Measurements from ENCODE around the gene GIMAP8. TPM values are rescaled to one million over a fixed set of nuclear protein-coding genes. Genes with fewer than 3 reads are reported as not detected.

The GIMAP8 gene
- polyA plus RNA-seq, 1 of the 3 experiments (the other 2 are of a cell fraction) = not detected

DNA sequence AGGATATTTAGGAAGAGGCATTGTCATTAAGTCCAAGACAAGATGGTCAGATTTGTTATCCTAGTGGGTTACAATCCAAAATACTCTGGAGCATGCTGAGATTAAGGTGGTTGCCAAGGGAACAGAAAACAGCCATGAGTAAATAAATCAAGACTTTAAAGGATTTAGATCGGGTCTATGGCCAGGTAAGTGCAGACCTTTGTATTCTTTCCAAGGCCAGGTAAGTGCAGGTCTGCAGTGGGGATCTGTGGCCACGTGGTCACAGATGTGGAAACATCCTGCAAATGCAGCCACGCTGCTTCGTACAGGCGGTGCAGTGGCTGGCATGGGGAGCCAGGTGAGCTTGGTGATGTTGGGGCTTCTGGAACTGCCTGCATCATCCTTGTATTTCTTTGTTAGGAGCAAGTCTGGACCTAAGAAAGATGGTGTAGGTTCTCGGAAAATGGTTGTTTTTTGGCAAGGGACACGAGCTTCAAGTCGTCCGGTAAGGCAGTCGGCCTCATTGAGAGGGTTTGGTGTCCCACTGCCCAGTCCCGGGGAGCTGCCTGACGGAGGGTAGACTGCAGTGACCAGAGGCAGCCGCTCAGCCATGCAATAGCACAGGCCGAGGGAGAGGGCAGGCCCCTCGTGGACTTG, 49.5 kb upstream of the GIMAP8 start:
- ChIA-PET CTCF (interaction anchor here (0.6 to 1.9 kb wide), 7 partner anchors 11 to 480 kb away, joined by 3 to 5 read pairs (median 4); no protein-coding TSS in a partner anchor), POLR2A (interaction anchor here (2.8 kb wide), 1 partner anchor 32 kb away, joined by 10 read pairs; the partner anchor contains the start of gene REPIN1)
- Histone ChIP-seq H3K4me3 (ENCODE audit: low read depth in 2 of 2, low read length in 1 of 2) (no peak overlapping the region), H3K27me3 (ENCODE audit: insufficient read depth) (no peaks in the 10 kb centered on the region), H3K9me2 (no peaks in the 10 kb centered on the region), H3K9ac (no peak overlapping the region), H3K27ac (ENCODE audit: low read depth in 2 of 2, low read length in 1 of 2) (peak overlapping the region in 1 of 2 experiments; percentile 49; a peak in 2 of 4 replicates), H3K36me3 (replicated peaks in 1 of 2; ENCODE audit: control insufficient read depth in 1 of 2, insufficient read depth in 2 of 2, low read length in 1 of 2) (peaks cover 0 to 17% of the 10 kb centered on the region in 2 experiments), H3K4me2 (peak overlapping the region; percentile 58), H3K4me1 (ENCODE audit: control insufficient read depth in 1 of 2, insufficient read depth in 2 of 2, low read depth in 1 of 2, low read length in 1 of 2) (peaks cover 15 to 35% of the 10 kb centered on the region in 2 experiments), H4K20me1 (ENCODE audit: insufficient read depth) (no peaks in the 10 kb centered on the region), H3K9me3 (no peaks in the 10 kb centered on the region), H2AFZ (ENCODE audit: low read depth) (no peak overlapping the region), H3F3A (replicated peaks; ENCODE audit: insufficient read depth) (peaks cover 9% of the 10 kb centered on the region), H3K79me2 (ENCODE audit: insufficient read depth) (no peaks in the 10 kb centered on the region)
- TF ChIP-seq CHD2 (IDR thresholded peaks at IDR 0.05; ENCODE audit: low read length, partially characterized antibody) = no peak
- TF ChIP-seq, protein P1, sequence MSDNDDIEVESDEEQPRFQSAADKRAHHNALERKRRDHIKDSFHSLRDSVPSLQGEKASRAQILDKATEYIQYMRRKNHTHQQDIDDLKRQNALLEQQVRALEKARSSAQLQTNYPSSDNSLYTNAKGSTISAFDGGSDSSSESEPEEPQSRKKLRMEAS (IDR thresholded peaks at IDR 0.05; ENCODE audit: low read depth) = 0 out of 2 replicates have a peak, but pooled peaks have one; percentile 0
- WGBS (ENCODE audit: low lambda C conversion rate) = 91% methylated on average over 15 of the region's 15 CpGs
- no peak for DNase-seq

DNA sequence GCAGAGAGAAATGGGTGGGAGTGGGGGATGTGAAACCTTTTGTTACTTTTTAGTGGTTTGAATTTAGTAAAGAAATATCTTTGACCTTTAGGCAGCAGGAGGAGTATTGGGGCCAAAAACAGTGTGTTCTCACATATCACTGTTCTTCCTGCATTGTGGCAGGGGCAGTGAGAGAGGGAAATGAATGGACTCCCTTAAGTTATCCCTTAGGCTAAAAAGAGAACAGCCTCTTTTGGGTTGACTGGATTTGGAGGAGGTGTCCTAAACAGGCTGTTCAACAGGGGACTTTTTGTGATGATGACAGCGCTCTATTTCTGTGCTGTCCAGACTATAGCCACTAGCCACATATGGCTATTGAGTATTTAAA, 49.0 kb upstream of the GIMAP8 start:
- Histone ChIP-seq H3K79me2 (ENCODE audit: insufficient read depth) (no peaks in the 10 kb centered on the region), H3K27me3 (ENCODE audit: insufficient read depth) (no peaks in the 10 kb centered on the region), H3F3A (replicated peaks; ENCODE audit: insufficient read depth) (peaks cover 9% of the 10 kb centered on the region), H3K9ac (no peak overlapping the region), H3K4me2 (no peak overlapping the region), H3K9me3 (no peaks in the 10 kb centered on the region), H3K27ac (ENCODE audit: low read depth in 2 of 2, low read length in 1 of 2) (no peak overlapping the region), H3K36me3 (replicated peaks in 1 of 2; ENCODE audit: control insufficient read depth in 1 of 2, insufficient read depth in 2 of 2, low read length in 1 of 2) (peaks cover 0 to 17% of the 10 kb centered on the region in 2 experiments), H2AFZ (ENCODE audit: low read depth) (no peak overlapping the region), H3K4me1 (ENCODE audit: control insufficient read depth in 1 of 2, insufficient read depth in 2 of 2, low read depth in 1 of 2, low read length in 1 of 2) (peaks cover 15 to 40% of the 10 kb centered on the region in 2 experiments), H4K20me1 (ENCODE audit: insufficient read depth) (no peaks in the 10 kb centered on the region), H3K4me3 (ENCODE audit: low read depth in 2 of 2, low read length in 1 of 2) (no peak overlapping the region), H3K9me2 (no peaks in the 10 kb centered on the region)
- WGBS (ENCODE audit: low lambda C conversion rate) = 100% methylated on average over 1 of the region's 1 CpG
- CTCF ChIA-PET = interaction anchor here (1.1 to 1.8 kb wide), 4 partner anchors 13 to 46 kb away, joined by 3 to 7 read pairs (median 4); no protein-coding TSS in a partner anchor
- POLR2A ChIA-PET = interaction anchor here (0.7 to 2.8 kb wide), 2 partner anchors 31 to 32 kb away, joined by 3 to 10 read pairs; partner anchors contain the start of gene REPIN1
- DNase-seq = no peak
- TF ChIP-seq GABPA (IDR thresholded peaks at IDR 0.05; ENCODE audit: low read depth) = no peak
- no peak for TF ChIP-seq TEAD4 (IDR thresholded peaks at IDR 0.05; ENCODE audit: borderline replicate concordance, insufficient read depth)
- no peak for TF ChIP-seq RXRA (IDR thresholded peaks at IDR 0.05; ENCODE audit: borderline replicate concordance, low read depth)
- TF ChIP-seq, protein P2, sequence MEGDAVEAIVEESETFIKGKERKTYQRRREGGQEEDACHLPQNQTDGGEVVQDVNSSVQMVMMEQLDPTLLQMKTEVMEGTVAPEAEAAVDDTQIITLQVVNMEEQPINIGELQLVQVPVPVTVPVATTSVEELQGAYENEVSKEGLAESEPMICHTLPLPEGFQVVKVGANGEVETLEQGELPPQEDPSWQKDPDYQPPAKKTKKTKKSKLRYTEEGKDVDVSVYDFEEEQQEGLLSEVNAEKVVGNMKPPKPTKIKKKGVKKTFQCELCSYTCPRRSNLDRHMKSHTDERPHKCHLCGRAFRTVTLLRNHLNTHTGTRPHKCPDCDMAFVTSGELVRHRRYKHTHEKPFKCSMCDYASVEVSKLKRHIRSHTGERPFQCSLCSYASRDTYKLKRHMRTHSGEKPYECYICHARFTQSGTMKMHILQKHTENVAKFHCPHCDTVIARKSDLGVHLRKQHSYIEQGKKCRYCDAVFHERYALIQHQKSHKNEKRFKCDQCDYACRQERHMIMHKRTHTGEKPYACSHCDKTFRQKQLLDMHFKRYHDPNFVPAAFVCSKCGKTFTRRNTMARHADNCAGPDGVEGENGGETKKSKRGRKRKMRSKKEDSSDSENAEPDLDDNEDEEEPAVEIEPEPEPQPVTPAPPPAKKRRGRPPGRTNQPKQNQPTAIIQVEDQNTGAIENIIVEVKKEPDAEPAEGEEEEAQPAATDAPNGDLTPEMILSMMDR (IDR thresholded peaks at IDR 0.05) = no peak
- TF ChIP-seq TAF1 (IDR thresholded peaks at IDR 0.05; ENCODE audit: borderline replicate concordance, low read depth, low read length) = no peak
- TF ChIP-seq TCF12 (IDR thresholded peaks at IDR 0.05) = no peak
- TF ChIP-seq FOXJ3 (CRISPR knock-in tag; IDR thresholded peaks at IDR 0.05) = no peak
- no peak for TF ChIP-seq RFX5 (IDR thresholded peaks at IDR 0.05; ENCODE audit: low read length)
- TF ChIP-seq, protein P1 (IDR thresholded peaks at IDR 0.05; ENCODE audit: low read depth) = no peak
- no peak for TF ChIP-seq NFIC (IDR thresholded peaks at IDR 0.05; ENCODE audit: borderline replicate concordance)
- TF ChIP-seq, protein P3, sequence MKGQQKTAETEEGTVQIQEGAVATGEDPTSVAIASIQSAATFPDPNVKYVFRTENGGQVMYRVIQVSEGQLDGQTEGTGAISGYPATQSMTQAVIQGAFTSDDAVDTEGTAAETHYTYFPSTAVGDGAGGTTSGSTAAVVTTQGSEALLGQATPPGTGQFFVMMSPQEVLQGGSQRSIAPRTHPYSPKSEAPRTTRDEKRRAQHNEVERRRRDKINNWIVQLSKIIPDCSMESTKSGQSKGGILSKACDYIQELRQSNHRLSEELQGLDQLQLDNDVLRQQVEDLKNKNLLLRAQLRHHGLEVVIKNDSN (IDR thresholded peaks at IDR 0.05; ENCODE audit: borderline replicate concordance, low read depth) = no peak
- TF ChIP-seq, protein P4, sequence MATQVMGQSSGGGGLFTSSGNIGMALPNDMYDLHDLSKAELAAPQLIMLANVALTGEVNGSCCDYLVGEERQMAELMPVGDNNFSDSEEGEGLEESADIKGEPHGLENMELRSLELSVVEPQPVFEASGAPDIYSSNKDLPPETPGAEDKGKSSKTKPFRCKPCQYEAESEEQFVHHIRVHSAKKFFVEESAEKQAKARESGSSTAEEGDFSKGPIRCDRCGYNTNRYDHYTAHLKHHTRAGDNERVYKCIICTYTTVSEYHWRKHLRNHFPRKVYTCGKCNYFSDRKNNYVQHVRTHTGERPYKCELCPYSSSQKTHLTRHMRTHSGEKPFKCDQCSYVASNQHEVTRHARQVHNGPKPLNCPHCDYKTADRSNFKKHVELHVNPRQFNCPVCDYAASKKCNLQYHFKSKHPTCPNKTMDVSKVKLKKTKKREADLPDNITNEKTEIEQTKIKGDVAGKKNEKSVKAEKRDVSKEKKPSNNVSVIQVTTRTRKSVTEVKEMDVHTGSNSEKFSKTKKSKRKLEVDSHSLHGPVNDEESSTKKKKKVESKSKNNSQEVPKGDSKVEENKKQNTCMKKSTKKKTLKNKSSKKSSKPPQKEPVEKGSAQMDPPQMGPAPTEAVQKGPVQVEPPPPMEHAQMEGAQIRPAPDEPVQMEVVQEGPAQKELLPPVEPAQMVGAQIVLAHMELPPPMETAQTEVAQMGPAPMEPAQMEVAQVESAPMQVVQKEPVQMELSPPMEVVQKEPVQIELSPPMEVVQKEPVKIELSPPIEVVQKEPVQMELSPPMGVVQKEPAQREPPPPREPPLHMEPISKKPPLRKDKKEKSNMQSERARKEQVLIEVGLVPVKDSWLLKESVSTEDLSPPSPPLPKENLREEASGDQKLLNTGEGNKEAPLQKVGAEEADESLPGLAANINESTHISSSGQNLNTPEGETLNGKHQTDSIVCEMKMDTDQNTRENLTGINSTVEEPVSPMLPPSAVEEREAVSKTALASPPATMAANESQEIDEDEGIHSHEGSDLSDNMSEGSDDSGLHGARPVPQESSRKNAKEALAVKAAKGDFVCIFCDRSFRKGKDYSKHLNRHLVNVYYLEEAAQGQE (IDR thresholded peaks at IDR 0.05; ENCODE audit: low read depth, low read length) = no peak
- TF ChIP-seq MXI1 (IDR thresholded peaks at IDR 0.05; ENCODE audit: low read depth, low read length) = no peak
- TF ChIP-seq, protein P5, sequence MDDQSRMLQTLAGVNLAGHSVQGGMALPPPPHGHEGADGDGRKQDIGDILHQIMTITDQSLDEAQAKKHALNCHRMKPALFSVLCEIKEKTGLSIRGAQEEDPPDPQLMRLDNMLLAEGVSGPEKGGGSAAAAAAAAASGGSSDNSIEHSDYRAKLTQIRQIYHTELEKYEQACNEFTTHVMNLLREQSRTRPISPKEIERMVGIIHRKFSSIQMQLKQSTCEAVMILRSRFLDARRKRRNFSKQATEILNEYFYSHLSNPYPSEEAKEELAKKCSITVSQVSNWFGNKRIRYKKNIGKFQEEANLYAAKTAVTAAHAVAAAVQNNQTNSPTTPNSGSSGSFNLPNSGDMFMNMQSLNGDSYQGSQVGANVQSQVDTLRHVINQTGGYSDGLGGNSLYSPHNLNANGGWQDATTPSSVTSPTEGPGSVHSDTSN (IDR thresholded peaks at IDR 0.05) = no peak
- TF ChIP-seq GATA2 (CRISPR knock-in tag; IDR thresholded peaks at IDR 0.05) = no peak
- TF ChIP-seq MEF2A (IDR thresholded peaks at IDR 0.05; ENCODE audit: borderline replicate concordance, low read depth) = no peak
- TF ChIP-seq JUND (IDR thresholded peaks at IDR 0.05) = no peak
